Small intestine (tissue), 7 donors: ENCODE measurements around the gene VPS35. TPM values are rescaled to one million over a fixed set of nuclear protein-coding genes. Genes with fewer than 3 reads are reported as not detected.

Experiments used
- DNase-seq, 2 donors: peaks; one replicate each; pipeline versions ENCODE4 v3.0.0 to v3.0.0-alpha.2; 2013
- FAIRE-seq: peaks from 2 replicates; lab custom pipeline; 2012; peaks lifted over from hg19 to GRCh38; lab: Jason Lieb, UNC
- H3K27ac ChIP-seq, 3 donors: one replicate each; pipeline ENCODE4 v1.5.1; 2013; ENCODE audit warnings: low read length in 2 of 3, mild to moderate bottlenecking in 2 of 3, control low read depth in 1 of 3, inconsistent platforms in 1 of 3, low read depth in 1 of 3, moderate library complexity in 1 of 3
- H3K27me3 ChIP-seq, 3 donors: one replicate each; pipeline ENCODE4 v1.6.1; 2013; ENCODE audit warnings: low read length in 3 of 3, inconsistent platforms in 1 of 3; ENCODE audit not compliant: control insufficient read depth in 3 of 3, insufficient read depth in 3 of 3
- H3K36me3 ChIP-seq, 3 donors: one replicate each; pipeline ENCODE4 v1.6.1; 2013; ENCODE audit warnings: low read length in 3 of 3, inconsistent platforms in 1 of 3, low read depth in 1 of 3, mild to moderate bottlenecking in 1 of 3, moderate library complexity in 1 of 3; ENCODE audit not compliant: control insufficient read depth in 3 of 3, insufficient read depth in 2 of 3
- H3K4me1 ChIP-seq, 3 donors: one replicate each; pipeline ENCODE4 v1.6.1; 2013; ENCODE audit warnings: low read length in 2 of 3, inconsistent platforms in 1 of 3, low read depth in 1 of 3, mild to moderate bottlenecking in 1 of 3, moderate library complexity in 1 of 3; ENCODE audit not compliant: control insufficient read depth in 3 of 3, insufficient read depth in 2 of 3
- H3K4me3 ChIP-seq, 3 donors: one replicate each; pipeline ENCODE4 v1.5.1; 2013; ENCODE audit warnings: low read length in 3 of 3, control low read depth in 1 of 3, inconsistent platforms in 1 of 3, low read depth in 1 of 3, mild to moderate bottlenecking in 1 of 3, moderate library complexity in 1 of 3
- H3K9me3 ChIP-seq, 2 donors: one replicate each; pipeline ENCODE4 v1.6.1; 2013; ENCODE audit warnings: low read depth in 1 of 2, low read length in 1 of 2; ENCODE audit not compliant: control insufficient read depth in 2 of 2, insufficient read depth in 1 of 2
- WGBS, 3 donors: extraction: QIAGEN DNeasy Blood & Tissue Kit; methylation state at CpG; one replicate each; pipeline ENCODE4 v1.1.7; 2013; 5-methylcytosine and 5-hydroxymethylcytosine counted together
- polyA plus RNA-seq, 4 donors: library from polyadenylated mRNA; stranded (reverse) in 3 of 4; unstranded in 1 of 4; fragments of 200-250 nt in 3 of 4; fragments of 120-200 nt in 1 of 4; gene quantifications; one replicate each; pipeline versions ENCODE4 v1.2.1 to v1.2.3, GENCODE V29; 2013
- donor health status: healthy with polysubstance abuse.
- donor health status: control.
- donor health status: control.
- donor health status: Bipolar disorder and iron deficiency.
- donor health status: healthy.

VPS35 gene
- polyA plus RNA-seq, 4 donors: 36.1 to 157 (median 76.3) TPM

DNA sequence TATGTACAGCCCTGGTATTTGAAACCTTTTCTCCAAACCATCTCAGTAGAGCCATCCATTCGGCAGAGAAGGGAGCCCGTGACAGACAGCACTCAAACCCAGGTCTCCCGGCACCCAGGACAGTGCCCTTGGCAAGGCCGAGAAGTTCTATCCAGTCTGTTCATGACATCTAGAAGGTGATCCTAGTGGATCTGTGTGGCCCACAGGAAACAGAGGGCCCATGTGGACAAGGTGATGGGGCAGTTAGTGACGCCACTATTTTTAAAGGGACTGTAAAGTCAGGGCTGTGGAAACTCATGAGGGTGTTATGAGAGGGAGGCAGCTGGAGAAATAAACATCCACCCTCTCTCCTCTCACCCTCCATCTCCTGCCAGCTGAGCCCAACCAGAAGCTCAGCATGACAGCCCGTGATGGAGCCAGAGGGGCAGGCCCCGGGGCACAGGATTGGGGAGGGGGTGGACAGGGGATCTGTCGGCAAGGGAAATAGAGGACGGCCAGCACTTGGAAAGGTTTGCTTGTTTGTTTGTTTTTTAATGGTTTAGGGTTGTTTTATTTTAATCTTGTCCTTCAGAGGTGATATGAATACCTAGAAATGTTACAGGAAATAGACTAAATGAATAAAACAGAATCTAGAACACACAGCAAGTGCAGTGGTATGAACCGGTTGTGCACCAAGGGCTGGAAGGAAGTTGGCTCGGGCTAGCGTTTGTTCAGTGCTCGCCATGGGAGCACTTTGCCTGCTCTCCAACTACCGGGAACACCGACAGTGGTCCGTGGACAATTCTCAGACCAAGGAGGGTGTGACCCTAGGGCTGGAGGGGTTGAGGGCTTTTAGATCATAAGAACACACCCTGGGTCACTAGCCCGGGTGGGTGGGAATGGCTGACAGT is 42.1 kb upstream of the VPS35 start:
- Histone ChIP-seq H3K9me3 (no peaks in the 10 kb centered on the region), H3K4me1 (no peaks in the 10 kb centered on the region), H3K36me3 (no peaks in the 10 kb centered on the region), H3K4me3 (no peak overlapping the region), H3K27me3 (no peaks in the 10 kb centered on the region), H3K27ac (no peak overlapping the region)
- 74 to 80% (median 76%) methylated on average over 17 of the region's 17 CpGs for WGBS, 3 donors
- DNase-seq (no peak), FAIRE-seq (no peak)

DNA sequence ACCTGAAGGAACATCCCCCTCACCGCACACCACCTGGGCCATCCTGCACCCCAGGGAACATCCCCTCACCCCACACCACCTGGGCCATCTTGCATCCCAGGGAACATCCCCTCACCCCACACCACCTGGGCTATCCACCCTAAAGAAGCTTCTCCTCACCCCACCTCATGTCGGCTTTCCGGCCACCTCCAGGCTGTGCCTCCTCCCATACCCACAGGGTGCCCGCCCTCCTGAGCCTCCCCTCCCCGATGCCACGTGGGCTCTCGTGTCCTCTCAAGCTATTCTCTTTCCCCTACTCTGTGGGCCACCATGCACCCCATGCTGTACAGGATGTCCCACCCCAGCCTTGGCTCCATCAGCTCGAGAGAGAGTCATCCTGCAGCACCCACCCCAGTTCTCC is 41.1 kb upstream of the VPS35 start:
- no peaks in the 10 kb centered on the region for H3K9me3 ChIP-seq
- no peak overlapping the region for H3K4me3 ChIP-seq
- no peak overlapping the region for H3K27ac ChIP-seq
- no peaks in the 10 kb centered on the region for H3K27me3 ChIP-seq
- no peaks in the 10 kb centered on the region for H3K36me3 ChIP-seq
- H3K4me1 ChIP-seq: no peaks in the 10 kb centered on the region
- no peak for DNase-seq
- no peak for FAIRE-seq
- WGBS, 3 donors: 87 to 93% (median 90%) methylated on average over 8 of the region's 8 CpGs

DNA sequence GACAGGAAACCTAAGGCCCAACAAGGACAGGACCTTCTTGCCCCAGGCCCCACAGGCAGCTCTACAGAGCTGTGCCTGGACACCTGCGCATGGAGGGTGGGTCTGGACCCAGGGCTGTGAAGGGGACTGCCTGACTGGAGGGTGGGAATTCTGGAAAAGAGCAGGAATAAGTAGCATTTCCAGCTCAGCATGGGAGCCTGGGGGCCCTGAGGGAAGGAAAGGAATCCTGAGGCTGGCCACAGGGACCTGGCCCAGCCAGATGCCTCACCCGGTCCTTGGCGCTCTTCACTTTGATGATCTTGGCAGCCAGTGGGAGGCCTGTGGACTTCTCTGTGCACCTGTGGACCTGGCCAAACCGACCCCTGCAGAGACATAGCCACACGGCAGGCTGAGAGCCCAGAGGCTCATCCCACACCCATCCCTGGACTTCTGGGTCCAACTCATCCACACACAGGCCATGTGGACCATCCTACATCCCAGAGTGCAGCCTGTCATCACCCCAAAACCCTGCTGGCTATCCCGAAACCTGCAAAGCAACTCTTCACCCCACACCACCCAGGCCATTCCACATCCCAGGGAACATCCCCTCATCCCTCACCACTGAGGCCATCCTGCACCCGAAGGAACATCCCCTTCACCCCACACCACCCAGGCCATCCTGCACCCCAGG is 40.5 kb upstream of the VPS35 start:
- 81 to 90% (median 83%) methylated on average over 7 of the region's 7 CpGs for WGBS, 3 donors
- Histone ChIP-seq H3K27me3 (no peaks in the 10 kb centered on the region), H3K9me3 (no peaks in the 10 kb centered on the region), H3K36me3 (no peaks in the 10 kb centered on the region), H3K27ac (no peak overlapping the region), H3K4me3 (no peak overlapping the region), H3K4me1 (no peaks in the 10 kb centered on the region)
- FAIRE-seq: no peak
- DNase-seq: no peak

DNA sequence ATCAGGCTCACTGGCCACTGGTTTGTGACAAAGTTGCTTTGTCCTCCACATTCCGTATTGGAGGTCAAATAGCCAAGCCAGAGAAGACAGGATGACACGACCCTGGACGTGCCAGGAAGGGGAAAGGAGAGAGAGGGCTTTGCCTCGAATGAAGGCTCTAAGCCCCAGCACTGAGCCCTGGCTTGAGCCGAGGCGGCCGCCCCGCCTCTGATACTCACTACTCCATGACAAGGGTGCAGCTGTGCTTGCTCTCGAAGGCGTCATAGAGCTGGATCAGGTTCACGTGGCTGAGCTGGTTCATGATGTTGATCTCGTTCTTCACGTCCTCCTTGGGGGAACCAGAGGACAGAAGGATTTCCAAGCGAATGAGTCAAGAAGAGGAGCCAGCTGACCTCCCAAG is 39.8 kb upstream of the VPS35 start:
- FAIRE-seq (no peak), DNase-seq (no peak)
- H3K27me3 ChIP-seq: no peaks in the 10 kb centered on the region
- no peak overlapping the region for H3K27ac ChIP-seq
- H3K4me1 ChIP-seq: no peaks in the 10 kb centered on the region
- no peaks in the 10 kb centered on the region for H3K9me3 ChIP-seq
- 86 to 88% (median 87%) methylated on average over 14 of the region's 14 CpGs for WGBS, 3 donors
- no peaks in the 10 kb centered on the region for H3K36me3 ChIP-seq
- no peak overlapping the region for H3K4me3 ChIP-seq

DNA sequence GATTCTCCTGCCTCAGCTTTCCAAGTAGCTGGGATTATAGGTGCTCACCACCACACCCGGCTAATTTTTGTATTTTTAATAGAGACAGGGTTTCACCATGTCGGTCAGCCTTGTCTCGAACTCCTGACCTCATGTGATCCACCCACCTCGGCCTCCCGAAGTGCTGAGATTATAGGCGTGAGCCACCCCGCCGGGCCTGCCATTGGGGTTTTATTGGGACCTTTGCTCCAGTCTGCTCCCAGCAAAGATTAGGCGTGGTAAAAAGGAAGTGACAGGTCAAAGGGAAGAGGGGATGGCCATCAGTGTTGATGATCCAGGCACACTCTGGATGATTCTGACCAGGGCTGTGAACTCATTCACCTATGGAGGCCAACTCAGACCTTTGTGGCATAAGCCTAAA is 38.7 kb upstream of the VPS35 start:
- 61 to 89% (median 79%) methylated on average over 9 of the region's 9 CpGs for WGBS, 3 donors

DNA sequence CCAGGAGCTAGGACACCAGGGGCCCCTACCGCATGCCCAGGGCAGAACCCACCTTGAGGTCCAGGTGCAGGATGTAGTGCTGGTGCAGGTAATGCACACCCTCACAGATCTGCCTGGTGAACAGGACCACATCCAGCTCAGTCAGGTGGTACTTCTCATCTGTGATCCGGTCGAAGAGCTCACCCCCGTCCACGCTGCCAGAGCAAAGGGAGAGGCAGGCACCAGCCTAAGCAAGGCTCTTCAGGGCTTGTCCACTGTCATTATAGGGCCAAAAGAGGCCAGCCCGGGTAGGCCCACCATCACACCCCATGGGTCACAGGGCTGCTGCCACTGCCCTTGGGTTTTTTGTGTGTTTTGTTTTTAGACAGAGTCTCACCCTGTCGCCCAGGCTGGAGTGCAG is 38.2 kb upstream of the VPS35 start:
- FAIRE-seq (no peak), DNase-seq (no peak)
- H3K9me3 ChIP-seq: no peaks in the 10 kb centered on the region
- no peak overlapping the region for H3K27ac ChIP-seq
- no peaks in the 10 kb centered on the region for H3K4me1 ChIP-seq
- no peaks in the 10 kb centered on the region for H3K27me3 ChIP-seq
- no peak overlapping the region for H3K4me3 ChIP-seq
- H3K36me3 ChIP-seq: no peaks in the 10 kb centered on the region
- 93 to 95% (median 94%) methylated on average over 7 of the region's 7 CpGs for WGBS, 3 donors

More for the DNA sequence above, 38.7 kb upstream of the VPS35 start:
- Histone ChIP-seq H3K9me3 (no peaks in the 10 kb centered on the region), H3K4me1 (no peaks in the 10 kb centered on the region), H3K36me3 (no peaks in the 10 kb centered on the region), H3K27me3 (no peaks in the 10 kb centered on the region), H3K27ac (no peak overlapping the region), H3K4me3 (no peak overlapping the region)
- DNase-seq (no peak), FAIRE-seq (no peak)

DNA sequence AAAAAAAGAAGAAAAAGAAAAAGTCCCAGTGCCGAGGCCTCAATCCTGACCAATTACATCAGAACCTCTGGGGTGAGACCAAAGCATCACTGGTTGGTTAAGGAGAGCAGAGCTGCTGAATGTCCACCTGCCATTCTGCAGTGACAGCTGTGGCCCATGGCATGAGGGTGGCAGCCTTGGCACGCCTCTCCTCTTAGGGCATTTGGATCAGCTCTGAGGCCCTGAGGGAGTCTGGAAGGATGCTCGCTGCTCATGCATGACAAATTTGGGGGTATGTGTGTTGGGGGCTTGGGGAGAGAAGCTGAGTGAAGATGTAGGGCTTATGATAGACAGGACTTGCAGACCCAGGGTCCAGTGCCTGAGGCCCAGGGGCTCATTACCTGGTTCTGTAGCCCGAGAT is 32.9 kb upstream of the VPS35 start:
- no peak overlapping the region for H3K4me3 ChIP-seq
- H3K9me3 ChIP-seq: no peaks in the 10 kb centered on the region
- no peaks in the 10 kb centered on the region for H3K36me3 ChIP-seq
- no peaks in the 10 kb centered on the region for H3K4me1 ChIP-seq
- H3K27ac ChIP-seq: no peak overlapping the region
- WGBS, 3 donors: 84 to 87% (median 86%) methylated on average over 4 of the region's 4 CpGs
- no peak for FAIRE-seq
- DNase-seq: no peak
- no peaks in the 10 kb centered on the region for H3K27me3 ChIP-seq

DNA sequence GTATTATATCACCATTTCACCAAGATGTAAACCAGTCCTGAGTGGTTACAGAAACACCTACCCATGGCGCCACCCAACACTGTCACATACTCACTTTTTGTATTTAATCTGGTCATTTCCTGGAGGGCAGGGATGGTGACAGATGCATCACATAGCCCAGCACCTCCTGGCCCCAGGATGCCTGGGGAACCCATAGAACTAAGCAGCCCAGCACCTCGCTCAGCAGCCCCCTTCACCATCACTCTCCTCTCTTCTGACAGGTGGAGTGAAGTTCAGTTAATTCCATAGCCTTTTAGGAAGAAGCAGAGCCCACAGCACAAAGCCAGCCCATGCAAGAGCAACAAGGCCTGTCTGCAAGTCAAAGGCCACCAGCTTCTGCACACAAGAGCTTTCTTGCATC is 31.6 kb upstream of the VPS35 start:
- Histone ChIP-seq H3K4me3 (no peak overlapping the region), H3K27me3 (no peaks in the 10 kb centered on the region), H3K4me1 (no peaks in the 10 kb centered on the region), H3K27ac (no peak overlapping the region), H3K36me3 (no peaks in the 10 kb centered on the region), H3K9me3 (no peaks in the 10 kb centered on the region)
- FAIRE-seq: no peak
- WGBS, 3 donors: 83 to 93% (median 83%) methylated on average over 2 of the region's 2 CpGs
- no peak for DNase-seq
